Lower leg skin (tissue), 3 donors: ENCODE results near the gene CR1L.
"Not testable (repeated sequence)": the region's sequence is repeated elsewhere in the genome, so short reads cannot be mapped to it uniquely, and the experiment has no call there.

ENCODE experiments used
- CTCF ChIP-seq, 3 donors: fragments of 450-650 bp; IDR thresholded peaks; one replicate each; pipeline ENCODE4 v1.5.1; 2016; ENCODE audit warnings: antibody characterized with exemption in 3 of 3, mild to moderate bottlenecking in 3 of 3, moderate library complexity in 2 of 3
- POLR2A ChIP-seq, 2 donors: fragments of 450-650 bp; IDR thresholded peaks; one replicate each; pipeline ENCODE4 v1.6.1; 2016 to 2017; ENCODE audit warnings: antibody characterized with exemption in 2 of 2, mild to moderate bottlenecking in 1 of 2, moderate library complexity in 1 of 2

GRCh38 chr1:207712701-207713100, 67.8 kb downstream of the CR1L start:
- TF ChIP-seq CTCF, POLR2A (IDR thresholded peaks at IDR 0.05): not testable (repeated sequence)
